Natural killer cell treated with Interleukin-12 subunit alpha and Interleukin-12 subunit beta and Interleukin-15 and Interleukin-18, amount 100 ng/mL, for 72 hours (primary cell): ENCODE results near the gene TBX3. TPM values are rescaled to one million over a fixed set of nuclear protein-coding genes. Genes with fewer than 3 reads are reported as not detected.

Experiments used
- ATAC-seq, 2 donors: fragments of 150-1000 bp; cut with Tn5 transposase in 1 of 2; sonication (Bioruptor Pico), chemical (Tn5 transposase) in 1 of 2; 2 replicates each; pipeline ENCODE4 v1.10.0; 2021
- DNase-seq: peaks from one replicate; pipeline ENCODE4 v3.0.0; 2022; ENCODE audit warnings: low spot score
- H3K27ac Mint-ChIP-seq, 2 donors: 1 replicate in 1 of 2; 2 replicates in 1 of 2; pipeline ENCODE4 v1.8.0; 2022; ENCODE audit warnings: mixed read lengths in 2 of 2, mild to moderate bottlenecking in 1 of 2, moderate library complexity in 1 of 2
- H3K27me3 Mint-ChIP-seq, 2 donors: 1 replicate in 1 of 2; 2 replicates in 1 of 2; pipeline ENCODE4 v1.8.0; 2022; ENCODE audit warnings: mixed read lengths in 2 of 2
- H3K36me3 Mint-ChIP-seq: one replicate; pipeline ENCODE4 v1.8.0; 2022; ENCODE audit warnings: mixed read lengths
- H3K4me1 Mint-ChIP-seq, 2 donors: 1 replicate in 1 of 2; 2 replicates in 1 of 2; pipeline ENCODE4 v1.8.0; 2022; ENCODE audit warnings: low read depth in 2 of 2, mixed read lengths in 2 of 2, mild to moderate bottlenecking in 1 of 2
- H3K4me3 Mint-ChIP-seq: one replicate; pipeline ENCODE4 v1.8.0; 2022; ENCODE audit warnings: mixed read lengths
- H3K9me3 Mint-ChIP-seq: 2 replicates; pipeline ENCODE4 v1.8.0; 2022; ENCODE audit warnings: mixed read lengths
- total RNA-seq, 2 donors: library from RNA; stranded (reverse); gene quantifications; one replicate each; pipeline ENCODE4 v1.2.3, GENCODE V29; 2022

TBX3 gene
- total RNA-seq, 2 donors from 2014 or later: not detected

DNA sequence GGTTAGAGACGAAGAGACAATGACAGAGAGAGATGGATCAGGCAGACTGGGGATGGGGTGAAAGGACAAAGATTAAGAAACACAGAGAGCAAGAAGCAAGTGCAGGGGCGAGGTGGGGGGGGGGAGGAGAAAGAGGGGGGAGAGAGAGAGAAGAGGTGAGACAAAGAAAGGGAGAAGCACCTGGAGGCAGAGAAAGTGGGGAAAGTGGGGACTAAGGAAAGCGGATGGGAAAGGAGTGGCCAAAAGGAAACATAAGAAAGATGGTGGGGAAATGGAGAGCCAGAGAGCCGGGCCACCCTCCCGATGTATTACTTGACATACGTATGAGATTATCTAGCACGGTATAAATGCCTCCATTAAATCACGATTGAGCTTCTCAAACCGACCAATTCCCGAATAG is 18.5 kb upstream of the TBX3 start:
- peaks cover 48 to 52% of the 10 kb centered on the region in 2 donors for H3K27me3 Mint-ChIP-seq
- ATAC-seq (no peak), DNase-seq (no peak)
- H3K36me3 Mint-ChIP-seq: no peaks in the 10 kb centered on the region
- H3K4me1 Mint-ChIP-seq: no peaks in the 10 kb centered on the region
- no peak overlapping the region for H3K27ac Mint-ChIP-seq
- H3K4me3 Mint-ChIP-seq: no peak overlapping the region
- no peaks in the 10 kb centered on the region for H3K9me3 Mint-ChIP-seq

DNA sequence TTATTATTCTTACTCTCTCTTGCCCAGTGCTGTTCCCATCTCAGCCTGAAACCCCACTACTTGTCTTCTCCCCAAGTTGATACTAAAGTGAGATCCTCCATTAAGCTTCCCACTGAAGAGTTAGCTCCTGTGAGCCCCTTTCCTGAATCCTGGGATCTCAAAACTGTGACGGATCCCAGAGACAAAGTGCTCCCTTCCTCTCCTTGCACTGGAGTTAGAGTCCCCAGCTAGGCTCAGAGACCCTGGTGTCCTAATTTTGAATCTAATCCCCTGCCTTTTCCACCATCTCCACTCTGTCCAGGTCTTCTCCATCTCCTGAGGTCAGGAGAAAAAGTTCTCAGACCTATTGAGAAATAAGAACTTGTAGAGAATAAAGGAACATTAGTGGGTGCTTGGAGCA is 17.6 kb upstream of the TBX3 start:
- Mint-ChIP-seq H3K4me1 (no peaks in the 10 kb centered on the region), H3K9me3 (no peaks in the 10 kb centered on the region), H3K36me3 (no peaks in the 10 kb centered on the region), H3K27ac (no peak overlapping the region), H3K4me3 (no peak overlapping the region), H3K27me3 (peaks cover 51 to 61% of the 10 kb centered on the region in 2 donors)
- ATAC-seq: no peak
- no peak for DNase-seq

DNA sequence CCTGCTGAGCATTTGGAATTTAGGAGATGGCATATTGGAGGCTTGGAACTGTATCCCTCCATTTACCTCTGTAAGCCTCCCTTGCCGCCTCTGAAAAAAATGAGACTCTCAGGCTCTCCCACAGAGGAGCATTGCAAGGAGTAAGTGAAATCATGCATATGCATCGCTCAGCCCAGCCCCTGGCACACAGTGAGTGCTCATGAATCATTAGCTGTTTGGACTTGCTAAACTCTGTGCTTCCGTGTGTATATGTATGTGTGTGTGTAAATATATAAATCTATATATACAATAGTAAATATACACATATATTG is 17.1 kb upstream of the TBX3 start:
- no peaks in the 10 kb centered on the region for H3K4me1 Mint-ChIP-seq
- no peak overlapping the region for H3K27ac Mint-ChIP-seq
- no peaks in the 10 kb centered on the region for H3K9me3 Mint-ChIP-seq
- H3K36me3 Mint-ChIP-seq: no peaks in the 10 kb centered on the region
- H3K4me3 Mint-ChIP-seq: no peak overlapping the region
- peaks cover 51 to 65% of the 10 kb centered on the region in 2 donors for H3K27me3 Mint-ChIP-seq
- DNase-seq (no peak), ATAC-seq (no peak)

DNA sequence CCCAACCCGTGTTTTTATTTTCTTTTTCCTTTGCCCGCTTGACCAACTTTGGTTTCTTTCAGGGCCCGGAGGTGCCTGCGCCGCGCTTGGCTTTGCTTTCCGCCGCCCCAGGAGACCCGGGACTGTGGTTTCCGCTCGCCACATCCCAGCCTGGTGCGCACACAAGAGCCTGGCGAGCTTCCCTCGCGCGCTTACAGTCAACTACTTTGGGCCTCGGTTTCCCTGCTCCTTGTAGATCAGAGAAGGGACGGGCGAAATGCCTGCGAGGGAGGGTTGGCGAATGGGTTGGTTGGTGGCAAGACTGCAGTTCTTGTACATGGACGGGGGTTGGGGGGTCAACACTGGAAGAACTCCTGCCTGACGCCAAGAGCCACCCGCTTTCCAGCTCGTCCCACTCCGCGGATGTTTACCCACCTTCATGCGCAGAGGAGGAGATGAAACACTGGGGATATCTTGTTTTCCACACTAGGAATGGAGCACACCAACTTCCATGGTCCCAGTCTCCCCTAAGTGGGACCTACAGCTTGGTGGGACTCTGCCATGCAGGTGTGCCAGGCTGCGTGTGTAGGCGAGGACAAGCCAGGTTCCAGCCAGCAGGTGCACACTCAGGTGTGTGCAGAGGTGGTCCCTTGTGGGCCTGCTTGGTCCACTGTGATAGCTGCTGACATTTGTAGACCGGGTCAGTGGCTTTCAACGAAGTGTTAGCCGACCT is 16.6 kb upstream of the TBX3 start:
- Mint-ChIP-seq H3K36me3 (no peaks in the 10 kb centered on the region), H3K27me3 (peaks cover 51 to 71% of the 10 kb centered on the region in 2 donors), H3K9me3 (no peaks in the 10 kb centered on the region), H3K27ac (no peak overlapping the region), H3K4me3 (no peak overlapping the region), H3K4me1 (no peaks in the 10 kb centered on the region)
- DNase-seq (no peak), ATAC-seq (no peak)

DNA sequence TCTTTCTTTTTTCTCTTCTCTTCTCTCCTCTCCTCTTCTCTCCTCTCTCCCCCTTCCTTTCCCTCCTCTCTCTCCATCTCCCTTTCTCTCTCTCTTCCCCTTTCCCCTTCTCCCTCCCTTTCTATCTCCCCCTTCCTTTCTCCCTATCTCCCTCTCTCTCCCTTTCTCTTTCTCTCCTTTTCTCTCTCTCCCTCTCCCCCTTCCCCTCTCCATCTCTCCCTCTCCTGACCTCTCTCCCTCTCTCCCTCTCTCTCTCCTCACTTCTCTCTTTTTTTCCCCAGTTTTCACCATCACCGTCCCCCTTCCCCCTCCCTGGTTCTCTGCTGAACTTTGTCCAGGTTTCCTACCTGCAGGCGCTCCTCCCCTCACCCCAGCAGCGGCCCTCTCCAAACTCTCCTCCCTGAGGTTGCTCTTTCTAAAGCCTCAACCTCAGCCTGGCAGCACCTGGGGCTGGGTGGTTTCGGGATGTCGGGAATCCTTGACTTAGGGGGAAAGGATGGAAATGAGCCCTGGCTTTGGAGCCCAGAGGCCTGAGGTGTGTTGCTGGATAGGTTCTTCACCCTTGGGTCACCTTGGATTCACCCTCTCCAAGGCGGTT is 14.7 kb upstream of the TBX3 start:
- ATAC-seq (no peak), DNase-seq (no peak)
- Mint-ChIP-seq H3K36me3 (no peaks in the 10 kb centered on the region), H3K9me3 (no peaks in the 10 kb centered on the region), H3K27me3 (peaks cover 64 to 89% of the 10 kb centered on the region in 2 donors), H3K4me3 (no peak overlapping the region), H3K4me1 (no peaks in the 10 kb centered on the region), H3K27ac (no peak overlapping the region)

DNA sequence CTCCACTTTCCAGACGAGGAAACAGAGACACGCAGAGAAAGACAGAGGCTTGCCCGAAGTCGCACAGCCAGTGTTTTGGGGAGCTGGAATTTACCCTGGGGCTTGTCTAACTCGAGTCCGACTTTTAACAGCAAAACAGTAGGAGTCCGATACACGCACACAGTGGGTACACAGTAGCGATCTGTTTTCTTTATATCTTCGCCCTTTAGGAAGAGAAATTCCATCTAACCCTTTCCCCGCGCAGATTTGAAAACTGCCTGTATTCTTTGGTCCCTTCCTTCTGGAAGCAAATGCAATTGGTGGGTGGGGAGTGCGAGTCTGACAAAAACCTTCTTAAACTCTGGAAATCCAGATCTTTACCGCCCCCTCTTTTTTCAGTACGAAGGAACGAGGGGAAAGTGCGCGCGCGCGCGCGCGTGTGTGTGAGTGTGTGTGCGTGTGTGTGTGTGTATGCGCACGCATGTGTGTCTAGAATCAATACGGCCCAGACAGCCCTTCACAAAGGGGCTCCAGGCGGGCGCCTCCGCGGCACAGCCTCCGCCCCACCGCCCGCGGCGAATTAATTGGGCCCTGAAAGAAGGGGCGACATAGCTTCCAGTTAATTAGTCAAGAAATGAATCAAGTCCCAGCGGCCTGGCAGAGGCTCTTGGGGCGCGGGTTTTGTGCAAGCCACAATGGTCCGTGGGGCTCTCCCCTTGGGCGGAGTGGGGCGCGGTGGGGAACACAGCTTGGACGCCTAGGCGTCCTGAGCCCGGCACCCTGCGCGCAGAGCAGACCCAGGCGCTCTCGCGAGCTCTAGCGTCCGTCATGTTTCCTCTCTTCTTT is 14.0 kb upstream of the TBX3 start:
- ATAC-seq (no peak), DNase-seq (no peak)
- no peaks in the 10 kb centered on the region for H3K4me1 Mint-ChIP-seq
- no peak overlapping the region for H3K27ac Mint-ChIP-seq
- H3K4me3 Mint-ChIP-seq: no peak overlapping the region
- peaks cover 70 to 91% of the 10 kb centered on the region in 2 donors for H3K27me3 Mint-ChIP-seq
- no peaks in the 10 kb centered on the region for H3K36me3 Mint-ChIP-seq
- no peaks in the 10 kb centered on the region for H3K9me3 Mint-ChIP-seq

DNA sequence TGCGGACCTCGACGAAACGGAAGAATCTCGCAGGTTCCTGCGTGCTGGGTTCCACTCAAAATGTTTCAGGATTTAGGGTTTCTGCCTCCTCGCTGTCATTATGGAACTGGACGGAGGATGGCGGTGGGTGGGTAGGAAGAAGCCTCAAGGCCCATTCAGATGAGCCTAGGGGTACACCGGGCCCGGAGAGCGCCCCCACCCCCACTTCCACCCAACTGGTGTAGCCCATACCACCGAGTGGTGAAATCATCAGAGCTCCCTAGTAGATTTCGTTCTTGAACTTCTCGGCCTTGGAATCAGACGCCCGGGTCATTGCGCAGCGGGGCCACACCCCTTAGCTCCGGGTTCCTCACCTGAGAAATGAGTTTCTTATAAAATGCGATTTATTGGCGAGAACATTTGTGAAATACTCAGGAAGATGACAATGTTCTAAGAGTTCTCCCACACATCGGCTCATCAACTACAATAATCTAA is 13.3 kb upstream of the TBX3 start:
- no peaks in the 10 kb centered on the region for H3K4me1 Mint-ChIP-seq
- no peak overlapping the region for H3K4me3 Mint-ChIP-seq
- peaks cover 69 to 84% of the 10 kb centered on the region in 2 donors for H3K27me3 Mint-ChIP-seq
- no peaks in the 10 kb centered on the region for H3K9me3 Mint-ChIP-seq
- ATAC-seq (no peak), DNase-seq (no peak)
- H3K27ac Mint-ChIP-seq: no peak overlapping the region
- no peaks in the 10 kb centered on the region for H3K36me3 Mint-ChIP-seq

DNA sequence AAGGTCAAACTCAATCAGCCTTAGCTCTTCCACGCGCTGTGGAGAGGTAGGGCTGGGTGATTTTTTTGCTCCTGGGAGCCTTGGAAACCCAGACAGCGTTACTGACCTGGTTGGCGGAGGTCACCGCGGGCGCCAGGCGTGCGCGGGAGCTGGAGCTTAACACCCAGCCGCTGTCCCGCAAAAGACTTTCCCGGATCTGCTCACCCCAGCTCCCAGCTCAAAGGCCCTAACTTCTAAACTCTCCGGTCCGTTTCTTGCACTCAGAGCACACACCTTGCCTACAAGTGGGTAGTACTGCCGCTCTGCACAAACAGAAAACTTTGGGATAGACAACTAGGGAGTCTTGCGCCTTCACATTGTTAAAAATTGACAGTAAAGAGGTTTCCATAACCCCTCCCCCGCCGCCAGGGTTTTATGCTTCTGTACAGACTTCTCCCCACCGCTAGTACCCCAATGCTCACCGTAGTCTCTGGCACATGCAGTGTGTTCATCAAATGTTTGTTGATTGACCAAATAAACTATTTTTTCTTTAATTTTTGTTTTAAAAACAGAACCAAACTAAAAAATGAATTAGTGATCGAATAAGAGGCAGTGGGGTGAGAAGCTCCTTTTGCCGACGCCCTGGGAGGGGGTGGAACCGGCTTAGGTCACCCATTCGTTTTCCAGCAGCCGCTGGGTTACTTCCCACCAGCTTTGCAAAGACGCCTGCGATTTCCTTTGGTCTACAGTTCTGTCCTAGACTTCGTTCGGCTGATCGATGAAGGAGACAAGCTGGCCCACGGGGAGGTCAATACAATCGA is 12.7 kb upstream of the TBX3 start:
- ATAC-seq (no peak), DNase-seq (no peak)
- H3K36me3 Mint-ChIP-seq: no peaks in the 10 kb centered on the region
- no peaks in the 10 kb centered on the region for H3K4me1 Mint-ChIP-seq
- H3K9me3 Mint-ChIP-seq: no peaks in the 10 kb centered on the region
- H3K4me3 Mint-ChIP-seq: no peak overlapping the region
- peaks cover 64 to 78% of the 10 kb centered on the region in 2 donors for H3K27me3 Mint-ChIP-seq
- H3K27ac Mint-ChIP-seq: no peak overlapping the region

DNA sequence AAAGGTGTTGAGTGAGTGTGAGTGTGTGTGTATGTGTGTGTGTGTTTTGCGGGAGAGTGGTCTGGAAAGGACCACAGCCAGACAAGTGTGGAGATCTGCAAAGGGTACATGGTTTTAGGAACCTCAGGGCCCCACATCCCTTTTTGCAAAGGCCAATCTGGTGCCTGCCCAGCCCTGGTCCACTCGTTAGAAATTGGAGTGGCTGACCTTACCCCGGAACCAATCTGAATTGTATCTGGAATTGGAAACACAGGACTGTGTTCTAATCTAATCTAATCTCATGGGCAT is 11.3 kb upstream of the TBX3 start:
- Mint-ChIP-seq H3K4me1 (no peaks in the 10 kb centered on the region), H3K9me3 (no peaks in the 10 kb centered on the region), H3K4me3 (no peak overlapping the region), H3K36me3 (no peaks in the 10 kb centered on the region), H3K27ac (no peak overlapping the region), H3K27me3 (peaks cover 64 to 78% of the 10 kb centered on the region in 2 donors)
- DNase-seq: no peak
- no peak for ATAC-seq

DNA sequence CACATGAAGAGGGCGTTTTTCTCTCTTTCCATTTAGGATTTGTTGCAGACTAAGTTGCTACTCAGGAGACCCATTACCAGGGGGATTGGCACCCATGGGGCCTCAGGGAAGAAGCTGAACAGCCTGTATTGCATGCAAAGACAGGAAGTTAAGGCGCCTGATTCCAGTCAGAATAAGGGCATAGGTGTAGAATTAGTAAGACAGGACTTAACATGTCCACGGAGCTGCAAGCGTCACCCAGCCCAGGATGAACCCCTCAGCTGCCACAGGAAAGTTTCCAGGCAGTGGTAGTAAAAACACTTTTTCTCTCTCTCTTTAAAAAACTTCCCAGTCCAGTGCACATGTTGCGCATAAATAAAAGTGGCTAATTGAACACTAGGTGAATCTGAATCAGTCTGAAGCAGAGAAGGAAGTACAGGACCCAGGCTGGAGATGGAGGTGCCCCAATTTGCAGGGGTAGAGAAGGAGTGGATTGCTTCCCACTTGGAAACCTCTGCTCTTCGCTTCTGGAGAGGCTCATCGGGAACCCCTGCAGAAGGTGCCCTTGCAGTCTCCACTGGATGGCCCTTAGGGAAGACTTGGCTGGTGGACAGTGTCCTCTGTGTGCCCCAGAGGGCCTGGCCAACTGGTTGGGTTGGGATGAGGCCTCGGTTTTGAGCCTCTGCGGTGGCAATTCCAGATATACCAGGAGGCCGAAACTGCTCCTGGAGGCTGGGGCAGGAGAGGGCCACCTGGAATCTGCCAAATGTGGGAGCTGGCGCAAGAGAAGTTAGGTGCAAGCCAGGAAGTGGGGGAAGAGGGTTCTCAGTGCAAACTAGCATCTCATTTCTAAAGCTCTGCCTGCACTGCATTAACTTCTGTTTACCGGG is 10.7 kb upstream of the TBX3 start:
- ATAC-seq: no peak
- Mint-ChIP-seq H3K4me3 (no peak overlapping the region), H3K27ac (no peak overlapping the region), H3K36me3 (peaks cover under 1% of the 10 kb centered on the region), H3K27me3 (peaks cover 63 to 78% of the 10 kb centered on the region in 2 donors), H3K9me3 (peaks cover under 1% of the 10 kb centered on the region), H3K4me1 (no peaks in the 10 kb centered on the region)
- no peak for DNase-seq

DNA sequence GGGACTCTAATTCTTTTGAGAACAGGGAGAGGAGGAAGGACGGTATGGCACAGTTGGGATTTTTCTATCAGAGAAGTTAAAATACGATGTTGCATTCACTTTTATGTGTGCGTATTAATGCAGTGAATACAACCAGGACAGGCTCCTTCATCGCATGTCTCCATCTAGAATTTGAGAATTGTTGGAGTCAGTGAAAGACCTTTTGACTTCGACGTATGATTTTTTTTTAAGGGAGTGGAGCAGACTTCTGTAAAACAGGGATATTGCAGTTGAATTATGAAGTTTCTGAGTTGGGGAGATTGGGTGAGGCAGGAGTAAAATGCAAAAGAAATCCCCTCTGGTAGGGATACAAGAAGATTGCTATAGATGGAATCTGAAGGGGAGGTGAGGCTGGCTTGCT is 9.6 kb upstream of the TBX3 start:
- DNase-seq (no peak), ATAC-seq (no peak)
- Mint-ChIP-seq H3K36me3 (peaks cover 9% of the 10 kb centered on the region), H3K4me1 (no peaks in the 10 kb centered on the region), H3K27me3 (peaks cover 67 to 81% of the 10 kb centered on the region in 2 donors), H3K27ac (no peak overlapping the region), H3K9me3 (peaks cover 2% of the 10 kb centered on the region), H3K4me3 (no peak overlapping the region)

DNA sequence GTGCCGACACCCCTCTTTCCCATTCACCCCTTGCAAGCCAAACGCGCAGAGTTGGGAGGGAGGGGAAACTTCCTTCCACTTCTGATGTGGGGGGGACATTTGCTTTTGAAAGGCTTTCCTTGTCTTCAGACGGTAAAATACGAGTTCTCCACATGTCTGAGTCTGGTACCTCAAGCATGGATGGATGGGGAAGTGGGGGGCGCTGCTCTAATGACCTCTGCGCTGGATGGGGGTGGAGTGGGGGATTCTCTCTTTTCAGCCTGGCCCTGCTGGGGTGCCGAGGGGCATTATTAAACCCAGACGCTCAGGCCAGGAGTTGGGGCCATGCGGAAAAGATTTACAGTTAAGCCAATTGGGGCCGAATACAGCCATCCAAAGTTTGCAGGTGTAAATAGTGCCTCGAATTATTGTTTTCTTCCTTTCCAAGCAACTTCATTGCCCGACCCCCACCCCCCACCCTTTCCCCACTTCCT is 9.1 kb upstream of the TBX3 start:
- Mint-ChIP-seq H3K4me1 (no peaks in the 10 kb centered on the region), H3K9me3 (peaks cover 2% of the 10 kb centered on the region), H3K4me3 (no peak overlapping the region), H3K27ac (no peak overlapping the region), H3K36me3 (peaks cover 9% of the 10 kb centered on the region), H3K27me3 (peaks cover 68 to 81% of the 10 kb centered on the region in 2 donors)
- no peak for ATAC-seq
- DNase-seq: no peak
